Loucy (cell line): Measurements from ENCODE around the gene NAALADL2.

Experiments used
- H2AFZ ChIP-seq: fragments of 200-600 bp; sonication (generic); 2 replicates; pipeline ENCODE4 v1.6.0; 2016; ENCODE audit warnings: antibody characterized with exemption, mild to moderate bottlenecking, low read length, moderate library complexity
- H3F3A ChIP-seq: fragments of 200-600 bp; 2 replicates; pipeline ENCODE4 v1.6.0; 2016; ENCODE audit warnings: antibody characterized with exemption, low read depth, mild to moderate bottlenecking
- H3K27me3 ChIP-seq: fragments of 200-600 bp; sonication (generic); 2 replicates; pipeline ENCODE4 v1.6.1; 2014; ENCODE audit warnings: low read length, mild to moderate bottlenecking; ENCODE audit not compliant: insufficient read depth, poor library complexity, severe bottlenecking
- H3K36me3 ChIP-seq: fragments of 200-600 bp; sonication (generic); 2 replicates; pipeline ENCODE4 v1.6.1; 2016; ENCODE audit warnings: low read length; ENCODE audit not compliant: insufficient read depth
- H3K4me1 ChIP-seq: fragments of 200-600 bp; sonication (generic); 2 replicates; pipeline ENCODE4 v1.5.1; 2014; ENCODE audit warnings: low read length, mild to moderate bottlenecking; ENCODE audit not compliant: insufficient read depth, poor library complexity, severe bottlenecking
- H3K4me2 ChIP-seq: fragments of 200-600 bp; sonication (generic); 2 replicates; pipeline ENCODE4 v1.6.0; 2014; ENCODE audit warnings: antibody characterized with exemption, low read length, low read depth, mild to moderate bottlenecking; ENCODE audit not compliant: poor library complexity, severe bottlenecking
- H3K4me3 ChIP-seq: fragments of 200-600 bp; sonication (generic); 2 replicates; pipeline ENCODE4 v1.5.1; 2014; ENCODE audit warnings: low read length, mild to moderate bottlenecking, mixed read lengths; ENCODE audit not compliant: poor library complexity, severe bottlenecking
- H3K79me2 ChIP-seq: fragments of 200-600 bp; sonication (generic); 2 replicates; pipeline ENCODE4 v1.6.1; 2014; ENCODE audit warnings: low read length; ENCODE audit not compliant: insufficient read depth
- H3K9ac ChIP-seq: fragments of 200-600 bp; sonication (generic); 2 replicates; pipeline ENCODE4 v1.6.0; 2014; ENCODE audit warnings: mild to moderate bottlenecking, low read depth, low read length, moderate library complexity; ENCODE audit not compliant: poor library complexity, severe bottlenecking
- H3K9me2 ChIP-seq: fragments of 200-600 bp; sonication (generic); replicated peaks from 2 replicates; pipeline ENCODE4 v1.6.1; 2016; ENCODE audit warnings: low read depth, low read length, mixed read lengths
- H3K9me3 ChIP-seq: fragments of 200-600 bp; sonication (generic); 2 replicates; pipeline ENCODE4 v1.6.1; 2014; ENCODE audit warnings: mild to moderate bottlenecking, antibody characterized with exemption, low read length, low read depth; ENCODE audit not compliant: insufficient read depth
- H4K20me1 ChIP-seq: fragments of 200-600 bp; sonication (generic); 2 replicates; pipeline ENCODE4 v1.6.0; 2014; ENCODE audit warnings: antibody characterized with exemption, low read length, mild to moderate bottlenecking; ENCODE audit not compliant: insufficient read depth, poor library complexity, severe bottlenecking
- EZH2phosphoT487 ChIP-seq: fragments of 200-600 bp; IDR thresholded peaks from 2 replicates; pipeline ENCODE4 v1.6.1; 2018; ENCODE audit warnings: antibody characterized with exemption, mild to moderate bottlenecking, moderate library complexity, borderline replicate concordance
- TF ChIP-seq, protein P1 (sequence below): fragments of 200-600 bp; sonication (generic); conservative IDR thresholded peaks from 2 replicates; pipeline ENCODE4 v1.5.1; 2014; ENCODE audit warnings: mild to moderate bottlenecking, antibody characterized with exemption, low read length

The NAALADL2 gene

DNA sequence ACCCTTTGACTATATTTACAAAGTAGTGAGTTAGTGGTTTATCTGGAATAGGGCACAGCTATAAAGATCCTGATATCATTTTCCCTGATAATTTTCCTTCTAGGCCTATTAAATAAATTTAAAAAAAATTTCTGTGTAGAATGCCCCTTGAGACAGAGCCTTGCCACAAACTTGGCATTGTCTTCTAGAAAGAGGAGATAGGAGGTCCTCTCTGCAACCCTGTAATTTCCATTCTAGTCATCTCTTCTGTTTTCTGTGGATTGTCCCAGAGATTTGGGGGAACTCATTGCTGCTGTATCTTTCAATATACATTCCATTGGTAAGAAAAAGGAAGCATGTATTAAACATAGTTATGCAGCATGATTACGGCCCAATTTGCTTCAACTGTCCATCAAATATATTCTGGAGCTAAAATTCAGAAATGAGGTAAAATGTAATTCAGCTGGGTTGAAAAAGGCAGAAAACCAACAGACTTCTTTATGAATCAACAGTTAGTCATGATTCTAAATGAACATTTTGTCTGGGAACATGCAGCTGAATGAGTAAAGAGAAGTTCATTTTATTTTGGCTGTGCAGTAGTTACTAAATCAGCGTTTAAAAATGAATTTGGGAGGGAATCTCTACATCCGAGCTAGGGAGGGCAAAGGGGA is 401.1 kb downstream of the NAALADL2 start:
- H3K4me2 ChIP-seq, result no peak overlapping the region

DNA sequence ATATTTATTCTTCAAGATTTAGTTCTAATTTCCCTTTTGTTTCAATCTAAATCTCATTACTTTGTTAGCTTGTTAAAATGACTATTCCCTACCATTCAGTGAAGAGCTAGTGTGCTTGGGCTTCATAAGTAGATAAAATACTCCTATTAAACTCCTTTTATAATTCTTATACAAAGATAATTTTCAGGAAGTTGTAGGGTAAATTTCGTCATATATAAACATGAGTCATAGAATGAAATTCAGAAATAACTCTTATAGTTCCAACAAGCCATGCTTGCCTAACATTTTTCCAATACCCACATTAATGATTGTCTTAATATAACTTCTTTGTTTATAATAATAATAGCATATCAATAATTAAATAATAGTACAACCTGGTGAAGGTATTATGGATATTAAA is 407.3 kb downstream of the NAALADL2 start:
- Histone ChIP-seq H3K9me3 (no peaks in the 10 kb centered on the region), H3K9ac (no peak overlapping the region), H4K20me1 (no peaks in the 10 kb centered on the region), H3K4me3 (no peak overlapping the region), H3K9me2 (no peaks in the 10 kb centered on the region), H3K4me1 (no peaks in the 10 kb centered on the region), H3K79me2 (no peaks in the 10 kb centered on the region), H2AFZ (no peak overlapping the region), H3F3A (no peaks in the 10 kb centered on the region), H3K27me3 (no peaks in the 10 kb centered on the region), H3K4me2 (no peak overlapping the region), H3K36me3 (no peaks in the 10 kb centered on the region)
- TF ChIP-seq EZH2phosphoT487, result no peak
- TF ChIP-seq, protein P1, sequence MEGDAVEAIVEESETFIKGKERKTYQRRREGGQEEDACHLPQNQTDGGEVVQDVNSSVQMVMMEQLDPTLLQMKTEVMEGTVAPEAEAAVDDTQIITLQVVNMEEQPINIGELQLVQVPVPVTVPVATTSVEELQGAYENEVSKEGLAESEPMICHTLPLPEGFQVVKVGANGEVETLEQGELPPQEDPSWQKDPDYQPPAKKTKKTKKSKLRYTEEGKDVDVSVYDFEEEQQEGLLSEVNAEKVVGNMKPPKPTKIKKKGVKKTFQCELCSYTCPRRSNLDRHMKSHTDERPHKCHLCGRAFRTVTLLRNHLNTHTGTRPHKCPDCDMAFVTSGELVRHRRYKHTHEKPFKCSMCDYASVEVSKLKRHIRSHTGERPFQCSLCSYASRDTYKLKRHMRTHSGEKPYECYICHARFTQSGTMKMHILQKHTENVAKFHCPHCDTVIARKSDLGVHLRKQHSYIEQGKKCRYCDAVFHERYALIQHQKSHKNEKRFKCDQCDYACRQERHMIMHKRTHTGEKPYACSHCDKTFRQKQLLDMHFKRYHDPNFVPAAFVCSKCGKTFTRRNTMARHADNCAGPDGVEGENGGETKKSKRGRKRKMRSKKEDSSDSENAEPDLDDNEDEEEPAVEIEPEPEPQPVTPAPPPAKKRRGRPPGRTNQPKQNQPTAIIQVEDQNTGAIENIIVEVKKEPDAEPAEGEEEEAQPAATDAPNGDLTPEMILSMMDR, result no peak

More for the DNA sequence above, 401.1 kb downstream of the NAALADL2 start:
- Histone ChIP-seq H3K9ac (no peak overlapping the region), H4K20me1 (no peaks in the 10 kb centered on the region), H3K9me3 (no peaks in the 10 kb centered on the region), H2AFZ (no peak overlapping the region), H3K27me3 (no peaks in the 10 kb centered on the region), H3K36me3 (no peaks in the 10 kb centered on the region), H3F3A (no peaks in the 10 kb centered on the region), H3K4me3 (no peak overlapping the region), H3K79me2 (no peaks in the 10 kb centered on the region), H3K4me1 (no peaks in the 10 kb centered on the region), H3K9me2 (no peaks in the 10 kb centered on the region)
- no peak for TF ChIP-seq EZH2phosphoT487
- TF ChIP-seq, protein P1, result no peak

DNA sequence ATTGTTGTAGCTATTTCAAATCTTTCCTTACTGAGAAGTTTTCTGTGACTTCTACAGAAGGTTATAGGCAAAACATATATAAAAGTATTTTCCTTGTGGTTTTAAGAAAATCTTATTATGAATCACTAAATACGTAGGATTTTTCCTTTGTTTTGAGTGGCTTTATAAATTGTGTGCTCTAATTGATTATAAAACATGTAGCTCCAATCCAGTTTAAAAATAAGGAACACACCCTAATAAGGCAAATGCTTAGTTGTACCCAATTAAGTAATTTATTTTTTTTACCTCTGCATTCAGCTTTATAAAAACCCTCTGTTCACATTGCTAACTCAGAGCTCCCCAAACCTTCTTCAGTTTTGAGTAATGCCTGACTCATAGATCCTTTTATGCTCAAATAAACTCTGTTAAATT is 408.0 kb downstream of the NAALADL2 start:
- no peaks in the 10 kb centered on the region for H3K9me2 ChIP-seq
- H2AFZ ChIP-seq, result no peak overlapping the region
- no peak overlapping the region for H3K9ac ChIP-seq
- H3K36me3 ChIP-seq, result no peaks in the 10 kb centered on the region
- TF ChIP-seq EZH2phosphoT487, result no peak
- TF ChIP-seq, protein P1, result no peak
- H3K4me2 ChIP-seq, result no peak overlapping the region
- no peaks in the 10 kb centered on the region for H3F3A ChIP-seq
- no peaks in the 10 kb centered on the region for H3K9me3 ChIP-seq
- no peaks in the 10 kb centered on the region for H3K27me3 ChIP-seq
- no peaks in the 10 kb centered on the region for H4K20me1 ChIP-seq
- no peaks in the 10 kb centered on the region for H3K79me2 ChIP-seq
- no peak overlapping the region for H3K4me3 ChIP-seq
- no peaks in the 10 kb centered on the region for H3K4me1 ChIP-seq
